ENCODE results near the gene KLHL6.

DNA sequence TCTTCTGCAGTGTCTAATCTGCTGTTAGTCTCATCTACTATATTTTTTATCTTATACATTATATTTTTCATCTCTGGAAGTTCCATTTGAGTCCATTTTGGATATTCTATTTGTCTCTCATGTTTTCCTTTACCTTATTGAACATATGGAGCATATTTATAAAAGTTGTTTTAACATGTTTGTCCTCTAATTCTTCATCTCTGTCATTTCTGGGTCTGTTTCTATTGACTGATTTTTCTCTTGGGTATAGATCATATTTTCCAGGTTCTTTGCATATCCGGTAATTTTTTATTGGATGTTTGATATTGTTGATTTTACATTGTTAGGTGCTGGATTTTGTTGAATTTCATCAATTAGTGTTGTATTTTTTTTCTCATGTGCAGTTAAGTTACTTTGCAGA is 42.5 kb upstream of the KLHL6 start:
- TF ChIP-seq, protein P1, sequence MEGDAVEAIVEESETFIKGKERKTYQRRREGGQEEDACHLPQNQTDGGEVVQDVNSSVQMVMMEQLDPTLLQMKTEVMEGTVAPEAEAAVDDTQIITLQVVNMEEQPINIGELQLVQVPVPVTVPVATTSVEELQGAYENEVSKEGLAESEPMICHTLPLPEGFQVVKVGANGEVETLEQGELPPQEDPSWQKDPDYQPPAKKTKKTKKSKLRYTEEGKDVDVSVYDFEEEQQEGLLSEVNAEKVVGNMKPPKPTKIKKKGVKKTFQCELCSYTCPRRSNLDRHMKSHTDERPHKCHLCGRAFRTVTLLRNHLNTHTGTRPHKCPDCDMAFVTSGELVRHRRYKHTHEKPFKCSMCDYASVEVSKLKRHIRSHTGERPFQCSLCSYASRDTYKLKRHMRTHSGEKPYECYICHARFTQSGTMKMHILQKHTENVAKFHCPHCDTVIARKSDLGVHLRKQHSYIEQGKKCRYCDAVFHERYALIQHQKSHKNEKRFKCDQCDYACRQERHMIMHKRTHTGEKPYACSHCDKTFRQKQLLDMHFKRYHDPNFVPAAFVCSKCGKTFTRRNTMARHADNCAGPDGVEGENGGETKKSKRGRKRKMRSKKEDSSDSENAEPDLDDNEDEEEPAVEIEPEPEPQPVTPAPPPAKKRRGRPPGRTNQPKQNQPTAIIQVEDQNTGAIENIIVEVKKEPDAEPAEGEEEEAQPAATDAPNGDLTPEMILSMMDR (IDR thresholded peaks at IDR 0.05) = no peak
- TF ChIP-seq ZFX (IDR thresholded peaks at IDR 0.05; ENCODE audit: borderline replicate concordance) = no peak
